Hepatocyte (in vitro differentiated cells): ENCODE measurements around the gene PRKG1. TPM values are rescaled to one million over a fixed set of nuclear protein-coding genes. Genes with fewer than 3 reads are reported as not detected.

Experiments
- DNase-seq: peaks from one replicate; pipeline ENCODE4 v3.0.0-alpha.2; 2016; ENCODE audit warnings: low spot score
- H2AFZ ChIP-seq: fragments of 200-600 bp; sonication (generic); 2 replicates; pipeline ENCODE4 v1.6.0; 2016; ENCODE audit warnings: antibody characterized with exemption, mild to moderate bottlenecking
- H3K27ac ChIP-seq: fragments of 200-600 bp; sonication (generic); 2 replicates; pipeline ENCODE4 v1.5.1; 2016; ENCODE audit warnings: mild to moderate bottlenecking
- H3K27me3 ChIP-seq: fragments of 200-600 bp; sonication (generic); 2 replicates; pipeline ENCODE4 v1.6.1; 2016
- H3K36me3 ChIP-seq: fragments of 200-600 bp; sonication (generic); replicated peaks from 2 replicates; pipeline ENCODE4 v1.5.1; 2016; ENCODE audit warnings: low read depth; ENCODE audit not compliant: insufficient read depth
- H3K4me1 ChIP-seq: fragments of 200-600 bp; sonication (generic); 2 replicates; pipeline ENCODE4 v1.5.1; 2016; ENCODE audit warnings: mild to moderate bottlenecking, moderate library complexity; ENCODE audit not compliant: insufficient read depth
- H3K4me2 ChIP-seq: fragments of 200-600 bp; sonication (generic); 2 replicates; pipeline ENCODE4 v1.6.0; 2016
- H3K4me3 ChIP-seq: fragments of 200-600 bp; sonication (generic); 2 replicates; pipeline ENCODE4 v1.5.1; 2016; ENCODE audit warnings: mild to moderate bottlenecking
- H3K79me2 ChIP-seq: fragments of 200-600 bp; sonication (generic); 2 replicates; pipeline ENCODE4 v1.6.0; 2017; ENCODE audit warnings: mild to moderate bottlenecking
- H3K9me2 ChIP-seq: fragments of 200-600 bp; sonication (generic); replicated peaks from 2 replicates; pipeline ENCODE4 v1.6.0; 2017; ENCODE audit warnings: mild to moderate bottlenecking; ENCODE audit not compliant: insufficient read depth
- H3K9me3 ChIP-seq: fragments of 200-600 bp; sonication (generic); 2 replicates; pipeline ENCODE4 v1.5.1; 2016; ENCODE audit warnings: low read depth, mild to moderate bottlenecking
- H4K20me1 ChIP-seq: fragments of 200-600 bp; sonication (generic); 2 replicates; pipeline ENCODE4 v1.6.0; 2016; ENCODE audit warnings: mild to moderate bottlenecking; ENCODE audit not compliant: insufficient read depth, poor library complexity, severe bottlenecking
- CTCF ChIP-seq: fragments of 200-600 bp; sonication (generic); IDR thresholded peaks from 2 replicates; pipeline ENCODE4 v1.5.1; 2016; ENCODE audit warnings: antibody characterized with exemption, mild to moderate bottlenecking; ENCODE audit not compliant: poor library complexity
- EZH2 ChIP-seq: fragments of 200-600 bp; sonication (generic); IDR thresholded peaks from 2 replicates; pipeline ENCODE4 v1.6.1; 2016; ENCODE audit warnings: antibody characterized with exemption, mild to moderate bottlenecking, borderline replicate concordance
- EZH2phosphoT487 ChIP-seq: fragments of 200-600 bp; sonication (generic); IDR thresholded peaks from one replicate; pipeline ENCODE4 v1.6.1; 2018; ENCODE audit warnings: antibody characterized with exemption, mild to moderate bottlenecking, low read depth, moderate library complexity; ENCODE audit not compliant: unreplicated experiment, severe bottlenecking
- WGBS: methylation state at CpG from one replicate; pipeline ENCODE4 v1.1.6; 2016; ENCODE audit warnings: low lambda C conversion rate; ENCODE audit errors: missing lambda C conversion rate; 5-methylcytosine and 5-hydroxymethylcytosine counted together
- polyA plus RNA-seq: library from polyadenylated mRNA; unstranded; fragments of >200 nt; fragmentation: Nextera tagmentation; extraction: Ambion mirVana; gene quantifications from 2 replicates; pipeline ENCODE4 v1.2.1, GENCODE V29; 2016
- total RNA-seq: library from RNA; depleted of rRNA; stranded (reverse); fragments of >200 nt; gene quantifications from 2 replicates; pipeline ENCODE4 v1.2.3, GENCODE V29; 2014

The PRKG1 gene
- total and polyA plus RNA-seq, 2 experiments from 2014 or later, result 4.0 to 8.1 TPM

GRCh38 chr10:51620131-51620530 lies 545.8 kb downstream of the PRKG1 start:
- Histone ChIP-seq H3K27me3 (no peaks in the 10 kb centered on the region), H3K9me3 (no peaks in the 10 kb centered on the region), H3K9me2 (no peaks in the 10 kb centered on the region), H3K4me2 (no peak overlapping the region), H3K79me2 (no peaks in the 10 kb centered on the region), H3K4me1 (no peaks in the 10 kb centered on the region), H3K4me3 (no peak overlapping the region), H4K20me1 (no peaks in the 10 kb centered on the region), H3K36me3 (no peaks in the 10 kb centered on the region), H3K27ac (no peak overlapping the region), H2AFZ (no peak overlapping the region)
- TF ChIP-seq CTCF, result no peak
- no peak for TF ChIP-seq EZH2phosphoT487
- no peak for TF ChIP-seq EZH2
- no peak for DNase-seq
- WGBS, result 89% methylated on average over 1 of the region's 1 CpG

DNA sequence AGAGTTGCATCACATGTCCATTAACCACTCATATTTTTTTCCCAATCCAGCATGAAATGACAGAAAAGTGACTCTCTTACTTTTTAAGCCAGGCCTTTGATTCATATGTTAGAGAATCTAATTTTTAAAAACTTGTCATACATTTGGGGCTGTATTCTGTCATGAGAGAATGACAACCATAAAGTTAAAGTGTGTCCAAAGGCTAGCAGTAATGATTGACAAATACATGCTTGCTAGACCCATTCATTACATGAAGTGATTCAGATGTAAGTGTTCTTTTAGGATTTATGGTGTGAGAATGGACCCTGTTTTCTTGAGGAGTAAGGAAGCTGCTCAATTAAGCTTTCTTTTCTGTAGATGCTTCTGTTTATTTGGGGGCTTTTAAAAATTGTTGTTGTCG lies 549.7 kb downstream of the PRKG1 start:
- no peak overlapping the region for H3K4me2 ChIP-seq
- no peak overlapping the region for H3K27ac ChIP-seq
- no peaks in the 10 kb centered on the region for H3K9me3 ChIP-seq
- no peak overlapping the region for H2AFZ ChIP-seq
- no peak for DNase-seq
- H3K36me3 ChIP-seq, result no peaks in the 10 kb centered on the region
- H4K20me1 ChIP-seq, result no peaks in the 10 kb centered on the region
- H3K79me2 ChIP-seq, result no peaks in the 10 kb centered on the region
- H3K27me3 ChIP-seq, result no peaks in the 10 kb centered on the region
- no peaks in the 10 kb centered on the region for H3K4me1 ChIP-seq
- H3K9me2 ChIP-seq, result no peaks in the 10 kb centered on the region
- TF ChIP-seq CTCF (no peak), EZH2 (no peak), EZH2phosphoT487 (no peak)
- WGBS, result 54% methylated on average over 1 of the region's 1 CpG
- H3K4me3 ChIP-seq, result no peak overlapping the region

DNA sequence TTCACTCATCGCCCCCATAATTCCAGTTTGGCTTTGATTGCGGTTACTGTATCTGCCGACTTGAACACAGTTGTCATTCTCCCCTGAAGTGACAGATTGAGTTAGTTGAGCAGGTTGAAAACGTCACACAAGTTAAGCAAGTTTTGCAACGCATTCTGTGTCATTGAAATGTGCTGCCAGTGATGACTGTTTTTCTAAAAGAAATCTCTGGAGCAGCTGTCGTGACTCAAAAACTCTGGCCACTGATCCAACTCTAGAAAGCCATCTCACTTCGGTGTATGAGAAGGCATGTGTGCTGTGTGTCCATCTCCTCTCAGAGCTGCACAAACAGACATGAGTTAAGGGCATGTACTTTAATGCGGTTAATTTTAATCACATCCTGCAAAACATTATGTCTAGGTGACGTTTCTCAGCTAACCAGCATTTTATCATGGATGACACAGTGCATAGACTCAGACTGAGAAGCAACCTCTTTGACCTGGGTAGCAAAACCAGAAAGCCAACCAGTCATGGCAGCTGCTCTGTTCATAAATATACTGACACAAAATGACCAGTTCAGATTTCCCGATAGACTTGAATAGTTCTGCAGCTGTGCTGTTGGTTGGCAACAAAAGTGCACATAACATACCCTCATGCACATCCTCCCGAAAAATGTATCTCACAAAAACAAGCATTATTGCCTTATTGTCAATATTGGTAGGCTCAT lies 555.8 kb downstream of the PRKG1 start:
- Histone ChIP-seq H4K20me1 (no peaks in the 10 kb centered on the region), H3K79me2 (no peaks in the 10 kb centered on the region), H3K9me2 (no peaks in the 10 kb centered on the region), H3K27ac (no peak overlapping the region), H3K36me3 (no peaks in the 10 kb centered on the region), H3K9me3 (no peaks in the 10 kb centered on the region), H3K4me3 (no peak overlapping the region), H3K27me3 (no peaks in the 10 kb centered on the region), H2AFZ (no peak overlapping the region), H3K4me1 (no peaks in the 10 kb centered on the region), H3K4me2 (no peak overlapping the region)
- no peak for TF ChIP-seq EZH2
- no peak for TF ChIP-seq EZH2phosphoT487
- no peak for TF ChIP-seq CTCF
- 85% methylated on average over 11 of the region's 11 CpGs for WGBS
- DNase-seq, result no peak

GRCh38 chr10:51630640-51631005 lies 556.3 kb downstream of the PRKG1 start:
- Histone ChIP-seq H3K27me3 (no peaks in the 10 kb centered on the region), H2AFZ (no peak overlapping the region), H3K9me2 (no peaks in the 10 kb centered on the region), H4K20me1 (no peaks in the 10 kb centered on the region), H3K79me2 (no peaks in the 10 kb centered on the region), H3K9me3 (no peaks in the 10 kb centered on the region), H3K4me2 (no peak overlapping the region), H3K4me3 (no peak overlapping the region), H3K36me3 (no peaks in the 10 kb centered on the region), H3K27ac (no peak overlapping the region), H3K4me1 (no peaks in the 10 kb centered on the region)
- no peak for DNase-seq
- 86% methylated on average over 7 of the region's 7 CpGs for WGBS
- no peak for TF ChIP-seq EZH2phosphoT487
- no peak for TF ChIP-seq CTCF
- no peak for TF ChIP-seq EZH2
